Hematopoietic multipotent progenitor cell (in vitro differentiated cells): ENCODE measurements around the gene ANKRD29. TPM values are rescaled to one million over a fixed set of nuclear protein-coding genes. Genes with fewer than 3 reads are reported as not detected.
A peak's percentile ranks its signal among the peaks of the same experiment; 100 is the strongest.

Experiments
- DNase-seq, 3 donors: peaks; one replicate each; pipeline ENCODE4 v3.0.0-alpha.2; 2011 to 2015; ENCODE audit warnings: low read depth in 2 of 3, low spot score in 2 of 3
- total RNA-seq: library from RNA; depleted of rRNA; stranded (reverse); fragments of >200 nt; gene quantifications from one replicate; pipeline ENCODE4 v1.2.3, GENCODE V29; 2012

ANKRD29 gene
- total RNA-seq, 1 donor = under 0.01 TPM

GRCh38 chr18:23684515-23685197 lies 21.9 kb upstream of the ANKRD29 start:
- DNase-seq = no peak

- DNase-seq = no peak
These were observed 21.0 kb upstream of the ANKRD29 start for GRCh38 chr18:23683671-23684070.

- no peak for DNase-seq
These were observed 20.4 kb upstream of the ANKRD29 start for GRCh38 chr18:23683155-23683554.

- no peak for DNase-seq
These were observed 19.8 kb upstream of the ANKRD29 start for GRCh38 chr18:23682472-23682871.

GRCh38 chr18:23682045-23682444 lies 19.3 kb upstream of the ANKRD29 start:
- DNase-seq = no peak

GRCh38 chr18:23675896-23676295 lies 13.2 kb upstream of the ANKRD29 start:
- DNase-seq = no peak

- no peak for DNase-seq
These were observed 12.5 kb upstream of the ANKRD29 start for GRCh38 chr18:23675236-23675635.

GRCh38 chr18:23673725-23674124 lies 11.0 kb upstream of the ANKRD29 start:
- no peak for DNase-seq

- no peak for DNase-seq
These were observed 8.9 kb upstream of the ANKRD29 start for GRCh38 chr18:23671564-23671963.

GRCh38 chr18:23669804-23670405 lies 7.2 kb upstream of the ANKRD29 start:
- DNase-seq = no peak

- DNase-seq = no peak
These were observed 6.6 kb upstream of the ANKRD29 start for GRCh38 chr18:23669202-23669766.

- DNase-seq = no peak
These were observed 6.0 kb upstream of the ANKRD29 start for GRCh38 chr18:23668731-23669130.

GRCh38 chr18:23667114-23667513 lies 4.4 kb upstream of the ANKRD29 start:
- DNase-seq = no peak

GRCh38 chr18:23664674-23665073 lies 2.0 kb upstream of the ANKRD29 start:
- DNase-seq = no peak

GRCh38 chr18:23661735-23662308 lies 889 bp downstream of the ANKRD29 start:
- peak in 1 of 3 donors; percentile 13 for DNase-seq

GRCh38 chr18:23658285-23658684 lies 4.4 kb downstream of the ANKRD29 start:
- no peak for DNase-seq

GRCh38 chr18:23652232-23652631 lies 10.5 kb downstream of the ANKRD29 start:
- DNase-seq = no peak

GRCh38 chr18:23650968-23651927 lies 11.5 kb downstream of the ANKRD29 start:
- DNase-seq = no peak

- DNase-seq = no peak
These were observed 13.6 kb downstream of the ANKRD29 start for GRCh38 chr18:23648940-23649607.

- DNase-seq = no peak
These were observed 14.3 kb downstream of the ANKRD29 start for GRCh38 chr18:23648456-23648855.
